Body of pancreas (tissue), 4 donors: ENCODE results near the gene HDLBP. TPM values are rescaled to one million over a fixed set of nuclear protein-coding genes. Genes with fewer than 3 reads are reported as not detected.

Experiments
- ATAC-seq: fragments of 150-250 bp; one replicate; pipeline ENCODE4 v1.9.1; 2016
- DNase-seq, 4 donors: peaks; one replicate each; pipeline ENCODE4 v3.0.0-alpha.2; 2019
- H3K27ac ChIP-seq, 4 donors: fragments of 200-600 bp; sonication (generic); 1 replicate in 3 of 4; 2 replicates in 1 of 4; pipeline versions ENCODE4 v1.5.1 to v1.6.1; 2016 to 2019; ENCODE audit warnings: mild to moderate bottlenecking in 1 of 4, mixed read lengths in 1 of 4, moderate library complexity in 1 of 4
- H3K27me3 ChIP-seq, 2 donors: fragments of 200-600 bp; sonication (generic); one replicate each; pipeline ENCODE4 v1.6.0; 2016; ENCODE audit warnings: mild to moderate bottlenecking in 1 of 2
- H3K36me3 ChIP-seq, 2 donors: fragments of 200-600 bp; sonication (generic); replicated peaks in 1 of 2; 2 replicates each; pipeline ENCODE4 v1.5.1; 2016; ENCODE audit warnings: low read depth in 2 of 2; ENCODE audit not compliant: insufficient read depth in 1 of 2
- H3K4me1 ChIP-seq: fragments of 200-600 bp; sonication (generic); one replicate; pipeline ENCODE4 v1.6.0; 2016
- H3K4me3 ChIP-seq, 2 donors: fragments of 200-600 bp; sonication (generic); 1 replicate in 1 of 2; 2 replicates in 1 of 2; pipeline ENCODE4 v1.5.1; 2016 to 2019
- H3K9me3 ChIP-seq, 3 donors: fragments of 200-600 bp; sonication (generic); 1 replicate in 2 of 3; 2 replicates in 1 of 3; pipeline ENCODE4 v1.5.1; 2016
- POLR2A ChIP-seq, 3 donors: fragments of 450-650 bp; IDR thresholded peaks; one replicate each; pipeline ENCODE4 v1.6.1; 2016; ENCODE audit warnings: antibody characterized with exemption in 3 of 3, mild to moderate bottlenecking in 2 of 3
- WGBS, 2 donors: methylation state at CpG; one replicate each; pipeline ENCODE4 v1.1.5; 2017; 5-methylcytosine and 5-hydroxymethylcytosine counted together
- intact Hi-C: fragments of 100-400 bp; cut with DNase I; formaldehyde crosslinking; loops from one replicate; pipeline ENCODE4 v1.15.1; 2023
- total RNA-seq, 2 donors: library from RNA; depleted of rRNA; stranded (reverse); fragments of >200 nt; gene quantifications; one replicate each; pipeline ENCODE4 v1.1.0, GENCODE V29; 2016
- TF ChIP-seq, protein P1 (sequence below), 7 experiments: fragments of 450-650 bp in 4 of 7; fragments of 200-600 bp in 3 of 7; sonication (generic) in 3 of 7; IDR thresholded peaks; one replicate each; pipeline ENCODE4 v1.5.1; 2016 to 2019; ENCODE audit warnings: antibody characterized with exemption in 7 of 7

Gene HDLBP
- total RNA-seq, 2 donors from 2014 or later: 501 to 612 TPM

DNA sequence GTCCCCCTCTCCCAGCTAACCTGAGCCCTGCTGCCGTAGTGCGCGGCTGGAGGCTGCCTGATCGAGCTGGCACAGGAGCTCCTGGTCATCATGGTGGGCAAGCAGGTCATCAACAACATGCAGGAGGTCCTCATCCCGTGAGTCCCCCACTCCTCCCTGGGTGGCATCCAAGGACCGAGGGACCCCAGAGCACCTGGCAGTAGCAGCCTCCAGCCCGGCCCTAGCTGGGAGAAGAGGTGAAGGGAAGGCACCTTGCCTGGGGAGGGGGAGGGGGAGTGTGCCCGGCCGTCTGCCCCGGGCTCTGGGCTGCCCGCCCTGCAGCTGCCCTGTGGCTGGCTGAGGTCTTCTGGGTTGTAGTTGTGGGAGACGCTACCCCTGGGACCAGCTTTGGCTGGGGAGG is 100.7 kb downstream of the HDLBP start:
- no peak overlapping the region for H3K27ac ChIP-seq
- H3K27me3 ChIP-seq: no peaks in the 10 kb centered on the region
- no peaks in the 10 kb centered on the region for H3K36me3 ChIP-seq
- intact Hi-C loops: no loop called here
- 73 to 88% methylated on average over 2 to 12 of the region's 12 CpGs for WGBS, 2 donors
- TF ChIP-seq, protein P1, sequence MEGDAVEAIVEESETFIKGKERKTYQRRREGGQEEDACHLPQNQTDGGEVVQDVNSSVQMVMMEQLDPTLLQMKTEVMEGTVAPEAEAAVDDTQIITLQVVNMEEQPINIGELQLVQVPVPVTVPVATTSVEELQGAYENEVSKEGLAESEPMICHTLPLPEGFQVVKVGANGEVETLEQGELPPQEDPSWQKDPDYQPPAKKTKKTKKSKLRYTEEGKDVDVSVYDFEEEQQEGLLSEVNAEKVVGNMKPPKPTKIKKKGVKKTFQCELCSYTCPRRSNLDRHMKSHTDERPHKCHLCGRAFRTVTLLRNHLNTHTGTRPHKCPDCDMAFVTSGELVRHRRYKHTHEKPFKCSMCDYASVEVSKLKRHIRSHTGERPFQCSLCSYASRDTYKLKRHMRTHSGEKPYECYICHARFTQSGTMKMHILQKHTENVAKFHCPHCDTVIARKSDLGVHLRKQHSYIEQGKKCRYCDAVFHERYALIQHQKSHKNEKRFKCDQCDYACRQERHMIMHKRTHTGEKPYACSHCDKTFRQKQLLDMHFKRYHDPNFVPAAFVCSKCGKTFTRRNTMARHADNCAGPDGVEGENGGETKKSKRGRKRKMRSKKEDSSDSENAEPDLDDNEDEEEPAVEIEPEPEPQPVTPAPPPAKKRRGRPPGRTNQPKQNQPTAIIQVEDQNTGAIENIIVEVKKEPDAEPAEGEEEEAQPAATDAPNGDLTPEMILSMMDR (IDR thresholded peaks at IDR 0.05): no peak
- no peak for TF ChIP-seq POLR2A (IDR thresholded peaks at IDR 0.05)
- DNase-seq (no peak), ATAC-seq (no peak)
- no peaks in the 10 kb centered on the region for H3K9me3 ChIP-seq
- no peak overlapping the region for H3K4me3 ChIP-seq
- peaks cover 17% of the 10 kb centered on the region for H3K4me1 ChIP-seq

DNA sequence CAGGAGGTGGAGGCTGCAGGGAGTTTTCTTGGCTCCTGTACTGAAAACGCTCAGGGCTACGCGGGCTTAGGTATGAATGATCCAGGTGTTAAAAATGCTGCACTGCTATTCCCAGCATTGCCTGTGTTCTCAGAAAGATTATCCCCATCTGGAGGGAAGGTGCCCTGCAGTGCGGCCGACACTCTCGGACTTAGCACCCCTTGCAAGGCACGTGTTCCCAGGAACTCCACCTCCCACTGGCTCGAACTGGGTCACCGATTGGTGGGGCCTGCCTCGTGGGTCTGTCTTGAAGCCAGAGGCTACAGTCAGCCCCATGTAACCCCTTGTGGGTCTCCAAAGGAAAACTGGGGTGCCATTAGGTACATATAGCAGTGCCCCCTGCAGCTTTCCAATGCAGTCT is 101.3 kb downstream of the HDLBP start:
- peaks cover 14% of the 10 kb centered on the region for H3K4me1 ChIP-seq
- H3K27ac ChIP-seq: no peak overlapping the region
- H3K27me3 ChIP-seq: no peaks in the 10 kb centered on the region
- DNase-seq (no peak), ATAC-seq (no peak)
- no peaks in the 10 kb centered on the region for H3K36me3 ChIP-seq
- intact Hi-C loops: no loop called here
- H3K9me3 ChIP-seq: no peaks in the 10 kb centered on the region
- H3K4me3 ChIP-seq: no peak overlapping the region
- 64 to 75% methylated on average over 10 of the region's 10 CpGs for WGBS, 2 donors
- TF ChIP-seq POLR2A (IDR thresholded peaks at IDR 0.05): no peak
- TF ChIP-seq, protein P1 (IDR thresholded peaks at IDR 0.05): no peak

DNA sequence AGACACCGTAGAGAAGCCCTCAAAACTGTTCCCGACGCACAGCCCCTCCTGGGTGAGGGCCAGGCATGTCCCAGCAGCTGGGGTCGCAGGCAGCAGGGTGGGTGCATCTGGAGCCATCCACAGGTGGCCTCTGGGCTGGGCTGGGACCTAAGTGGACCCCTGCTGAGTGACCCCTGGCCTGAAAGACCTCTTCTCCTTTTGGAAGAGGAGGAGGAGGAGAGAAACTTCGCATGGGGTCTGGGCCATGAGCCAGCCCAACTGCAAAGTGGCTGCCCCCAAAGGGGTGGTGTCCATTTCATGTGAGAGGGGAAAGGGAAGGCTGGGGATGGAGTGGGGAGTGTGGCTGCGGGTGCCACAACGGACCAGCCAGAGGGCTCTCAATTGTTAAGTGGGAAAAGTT is 101.9 kb downstream of the HDLBP start:
- ATAC-seq (no peak), DNase-seq (no peak)
- no peaks in the 10 kb centered on the region for H3K27me3 ChIP-seq
- H3K4me3 ChIP-seq: no peak overlapping the region
- TF ChIP-seq POLR2A (IDR thresholded peaks at IDR 0.05): no peak
- TF ChIP-seq, protein P1 (IDR thresholded peaks at IDR 0.05): no peak
- H3K27ac ChIP-seq: no peak overlapping the region
- no peaks in the 10 kb centered on the region for H3K9me3 ChIP-seq
- H3K36me3 ChIP-seq: no peaks in the 10 kb centered on the region
- peaks cover 7% of the 10 kb centered on the region for H3K4me1 ChIP-seq
- WGBS, 2 donors: 74 to 85% methylated on average over 3 to 7 of the region's 7 CpGs
- intact Hi-C loops: no loop called here

DNA sequence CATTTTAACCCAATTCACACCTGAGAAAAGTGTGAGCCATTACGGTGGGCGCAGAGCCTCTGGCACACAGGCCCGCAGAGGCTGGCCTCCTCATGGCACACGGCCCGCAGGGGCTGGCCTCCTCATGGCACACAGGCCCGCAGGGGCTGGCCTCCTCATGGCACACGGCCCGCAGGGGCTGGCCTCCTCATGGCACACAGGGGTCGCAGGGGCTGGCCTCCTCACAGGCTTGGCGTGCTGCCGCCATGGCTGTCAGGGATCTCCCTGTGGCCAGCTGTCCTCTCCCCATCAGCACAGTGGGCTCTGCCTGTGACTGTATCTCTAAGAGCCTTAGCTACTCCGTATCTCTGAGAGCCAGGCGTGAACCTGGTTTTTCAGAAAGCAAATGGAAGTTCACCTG is 102.4 kb downstream of the HDLBP start:
- no peak for TF ChIP-seq POLR2A (IDR thresholded peaks at IDR 0.05)
- TF ChIP-seq, protein P1 (IDR thresholded peaks at IDR 0.05): no peak
- intact Hi-C loops: no loop called here
- no peak overlapping the region for H3K27ac ChIP-seq
- 80 to 90% methylated on average over 4 to 13 of the region's 13 CpGs for WGBS, 2 donors
- H3K27me3 ChIP-seq: no peaks in the 10 kb centered on the region
- H3K36me3 ChIP-seq: no peaks in the 10 kb centered on the region
- no peaks in the 10 kb centered on the region for H3K9me3 ChIP-seq
- DNase-seq: no peak
- H3K4me3 ChIP-seq: no peak overlapping the region
- H3K4me1 ChIP-seq: peaks cover 5% of the 10 kb centered on the region
- no peak for ATAC-seq

GRCh38 chr2:241211276-241211675 is 104.2 kb downstream of the HDLBP start:
- Histone ChIP-seq H3K36me3 (no peaks in the 10 kb centered on the region), H3K4me1 (no peaks in the 10 kb centered on the region), H3K4me3 (no peak overlapping the region), H3K9me3 (no peaks in the 10 kb centered on the region), H3K27me3 (no peaks in the 10 kb centered on the region), H3K27ac (no peak overlapping the region)
- WGBS, 2 donors: 41 to 52% methylated on average over 2 of the region's 2 CpGs
- intact Hi-C loops: no loop called here
- TF ChIP-seq, protein P1 (IDR thresholded peaks at IDR 0.05): no peak
- TF ChIP-seq POLR2A (IDR thresholded peaks at IDR 0.05): no peak
- DNase-seq (no peak), ATAC-seq (no peak)
